ENCODE results near the gene ST6GAL1. TPM values are rescaled to one million over a fixed set of nuclear protein-coding genes. Genes with fewer than 3 reads are reported as not detected.

ST6GAL1 gene
- total RNA-seq, 6 experiments from 2014 or later = 389 to 574 (median 483) TPM

- no peak overlapping the region for H3K4me3 ChIP-seq
- peak overlapping the region; percentile 31 to 65 (median 63) for H3K27ac ChIP-seq
- intact Hi-C loops (cut with DNase I) = no loop called here
These were observed 133.2 kb downstream of the ST6GAL1 start for GRCh38 chr3:187063286-187064121.

GRCh38 chr3:187064210-187065115 is 134.1 kb downstream of the ST6GAL1 start:
- Histone ChIP-seq H3K9me3 (no peaks in the 10 kb centered on the region), H3K27me3 (no peaks in the 10 kb centered on the region), H3K27ac (peak overlapping the region; percentile 31 to 65 (median 63)), H3K36me3 (peaks cover 0 to 40% (median 7%) of the 10 kb centered on the region in 4 donors), H3K4me1 (peaks cover 0 to 68% (median 25%) of the 10 kb centered on the region in 4 donors), H3K4me3 (no peak overlapping the region)
- DNase-seq (peak in 1 of 3 donors; percentile 88), ATAC-seq (peak; percentile 66 to 79 (median 73))
- intact Hi-C loops (cut with DNase I) = no loop called here
- WGBS (ENCODE audit: insufficient coverage, low coverage, low lambda C conversion rate, missing lambda C conversion rate) = 32% methylated on average over 12 of the region's 12 CpGs
- TF ChIP-seq, protein P1, sequence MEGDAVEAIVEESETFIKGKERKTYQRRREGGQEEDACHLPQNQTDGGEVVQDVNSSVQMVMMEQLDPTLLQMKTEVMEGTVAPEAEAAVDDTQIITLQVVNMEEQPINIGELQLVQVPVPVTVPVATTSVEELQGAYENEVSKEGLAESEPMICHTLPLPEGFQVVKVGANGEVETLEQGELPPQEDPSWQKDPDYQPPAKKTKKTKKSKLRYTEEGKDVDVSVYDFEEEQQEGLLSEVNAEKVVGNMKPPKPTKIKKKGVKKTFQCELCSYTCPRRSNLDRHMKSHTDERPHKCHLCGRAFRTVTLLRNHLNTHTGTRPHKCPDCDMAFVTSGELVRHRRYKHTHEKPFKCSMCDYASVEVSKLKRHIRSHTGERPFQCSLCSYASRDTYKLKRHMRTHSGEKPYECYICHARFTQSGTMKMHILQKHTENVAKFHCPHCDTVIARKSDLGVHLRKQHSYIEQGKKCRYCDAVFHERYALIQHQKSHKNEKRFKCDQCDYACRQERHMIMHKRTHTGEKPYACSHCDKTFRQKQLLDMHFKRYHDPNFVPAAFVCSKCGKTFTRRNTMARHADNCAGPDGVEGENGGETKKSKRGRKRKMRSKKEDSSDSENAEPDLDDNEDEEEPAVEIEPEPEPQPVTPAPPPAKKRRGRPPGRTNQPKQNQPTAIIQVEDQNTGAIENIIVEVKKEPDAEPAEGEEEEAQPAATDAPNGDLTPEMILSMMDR (IDR thresholded peaks at IDR 0.05) = no peak
- peak; percentile 9 for TF ChIP-seq POLR2A (IDR thresholded peaks at IDR 0.05)

More at GRCh38 chr3:187063286-187064121, 133.2 kb downstream of the ST6GAL1 start:
- ATAC-seq (peak; percentile 5 to 44 (median 18)), DNase-seq (no peak)
- peaks cover 0 to 42% (median 11%) of the 10 kb centered on the region in 4 donors for H3K36me3 ChIP-seq
- 50% methylated on average over 6 of the region's 6 CpGs for WGBS (ENCODE audit: insufficient coverage, low coverage, low lambda C conversion rate, missing lambda C conversion rate)
- peaks cover 0 to 78% (median 29%) of the 10 kb centered on the region in 4 donors for H3K4me1 ChIP-seq
- H3K27me3 ChIP-seq = no peaks in the 10 kb centered on the region
- no peak for TF ChIP-seq POLR2A (IDR thresholded peaks at IDR 0.05)
- TF ChIP-seq, protein P1 (IDR thresholded peaks at IDR 0.05) = no peak
- H3K9me3 ChIP-seq = no peaks in the 10 kb centered on the region

- WGBS (ENCODE audit: insufficient coverage, low coverage, low lambda C conversion rate, missing lambda C conversion rate) = 59% methylated on average over 7 of the region's 7 CpGs
- no peak for DNase-seq
- Histone ChIP-seq H3K4me1 (peaks cover 0 to 49% (median 18%) of the 10 kb centered on the region in 4 donors), H3K9me3 (no peaks in the 10 kb centered on the region), H3K27ac (peak overlapping the region in 1 of 3 donors; percentile 13), H3K4me3 (no peak overlapping the region), H3K27me3 (no peaks in the 10 kb centered on the region), H3K36me3 (peaks cover 0 to 49% (median 17%) of the 10 kb centered on the region in 4 donors)
- TF ChIP-seq POLR2A (IDR thresholded peaks at IDR 0.05) = no peak
- TF ChIP-seq, protein P1 (IDR thresholded peaks at IDR 0.05) = peak in 2 of 4 donors; percentile 18 to 27
- peak in 3 of 4 donors; percentile 14 to 24 (median 18) for ATAC-seq
- intact Hi-C loops (cut with DNase I) = no loop called here
These were observed 136.1 kb downstream of the ST6GAL1 start for GRCh38 chr3:187066228-187066995.

DNA sequence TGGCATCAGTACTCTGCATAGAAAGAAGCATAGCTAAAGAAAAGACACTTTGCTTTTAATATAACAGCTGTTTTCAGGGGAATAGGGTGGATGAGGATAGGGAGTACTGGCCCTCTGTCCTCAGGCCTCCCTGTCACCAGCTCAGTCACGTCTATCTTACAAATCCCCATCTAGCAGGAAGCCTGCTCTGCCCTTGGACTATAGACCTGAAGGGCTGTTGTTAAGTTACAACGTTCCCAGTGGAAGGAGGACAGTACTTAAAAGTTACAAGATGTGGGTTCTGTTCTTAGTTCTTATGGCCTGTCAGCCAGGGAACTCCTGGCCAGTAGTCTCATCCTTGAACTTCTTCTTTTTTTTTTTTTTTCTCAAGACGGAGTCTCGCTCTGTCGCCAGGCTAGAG is 138.5 kb downstream of the ST6GAL1 start:
- Histone ChIP-seq H3K4me1 (peaks cover 0 to 28% (median 8%) of the 10 kb centered on the region in 4 donors), H3K4me3 (no peak overlapping the region), H3K9me3 (no peaks in the 10 kb centered on the region), H3K36me3 (peaks cover under 1 to 71% (median 31%) of the 10 kb centered on the region in 4 donors), H3K27ac (no peak overlapping the region), H3K27me3 (no peaks in the 10 kb centered on the region)
- 44% methylated on average over 3 of the region's 5 CpGs for WGBS (ENCODE audit: insufficient coverage, low coverage, low lambda C conversion rate, missing lambda C conversion rate)
- TF ChIP-seq, protein P1 (IDR thresholded peaks at IDR 0.05) = no peak
- TF ChIP-seq POLR2A (IDR thresholded peaks at IDR 0.05) = no peak
- intact Hi-C loops (cut with DNase I) = no loop called here
- ATAC-seq = no peak
- DNase-seq = no peak
